ENCODE data around the gene MFRP.
A peak's percentile ranks its signal among the peaks of the same experiment; 100 is the strongest.

MFRP gene

DNA sequence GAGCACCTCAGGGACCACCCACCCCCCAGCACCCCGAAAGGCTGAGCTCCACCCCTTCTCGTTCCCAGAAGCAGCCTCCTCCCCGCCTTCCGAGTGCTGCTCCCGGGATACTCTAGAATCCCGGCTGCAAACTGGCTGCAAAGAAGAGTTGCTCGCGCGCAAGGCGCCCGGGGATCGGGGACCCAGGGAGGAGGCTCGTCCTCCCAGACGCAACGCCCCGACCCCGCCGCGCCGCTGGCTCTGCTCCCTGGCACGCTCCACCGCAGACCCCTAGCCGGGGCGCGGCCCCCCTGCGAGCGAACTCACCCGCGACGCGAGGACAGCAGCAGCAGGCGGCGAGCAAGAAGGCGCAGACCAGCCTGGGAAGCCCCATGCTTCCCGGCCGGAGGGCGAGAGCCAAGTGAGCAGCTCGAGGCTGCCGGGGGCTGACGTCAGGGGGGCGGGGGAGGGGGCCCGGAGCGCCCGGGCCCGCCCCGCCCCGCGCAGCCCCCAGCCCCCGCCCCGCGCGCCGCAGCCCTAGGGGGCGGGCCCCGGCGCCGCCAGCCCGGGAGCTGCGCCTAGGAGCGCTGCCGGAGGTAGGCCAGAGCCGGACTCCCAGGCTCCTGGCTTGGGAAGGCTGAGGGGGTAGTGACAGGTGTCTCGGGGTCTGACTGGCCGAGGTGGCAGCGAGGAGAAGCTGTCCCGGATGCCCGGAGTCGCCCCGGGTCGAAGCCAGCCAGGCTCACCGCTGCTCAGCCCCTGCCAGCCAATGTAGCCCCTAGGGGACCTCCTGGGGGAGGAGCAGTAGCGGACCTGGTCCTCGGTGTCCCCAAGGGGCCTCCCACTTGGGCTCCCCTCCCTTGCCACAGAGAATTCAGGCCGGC is 29.5 kb downstream of the MFRP start, which contains the start of gene MCAM:
Gene MCAM (minus strand): TSS at position 402 of the 863 bp plus-strand sequence. CDS start 29 bp downstream, at position 373.
- DNase-seq, result peak in 2 of 3 donors; percentile 39 to 59

- peak in 1 of 3 donors; percentile 35 for DNase-seq
Observed at GRCh38 chr11:119316016-119316728, 30.3 kb downstream of the MFRP start.

DNA sequence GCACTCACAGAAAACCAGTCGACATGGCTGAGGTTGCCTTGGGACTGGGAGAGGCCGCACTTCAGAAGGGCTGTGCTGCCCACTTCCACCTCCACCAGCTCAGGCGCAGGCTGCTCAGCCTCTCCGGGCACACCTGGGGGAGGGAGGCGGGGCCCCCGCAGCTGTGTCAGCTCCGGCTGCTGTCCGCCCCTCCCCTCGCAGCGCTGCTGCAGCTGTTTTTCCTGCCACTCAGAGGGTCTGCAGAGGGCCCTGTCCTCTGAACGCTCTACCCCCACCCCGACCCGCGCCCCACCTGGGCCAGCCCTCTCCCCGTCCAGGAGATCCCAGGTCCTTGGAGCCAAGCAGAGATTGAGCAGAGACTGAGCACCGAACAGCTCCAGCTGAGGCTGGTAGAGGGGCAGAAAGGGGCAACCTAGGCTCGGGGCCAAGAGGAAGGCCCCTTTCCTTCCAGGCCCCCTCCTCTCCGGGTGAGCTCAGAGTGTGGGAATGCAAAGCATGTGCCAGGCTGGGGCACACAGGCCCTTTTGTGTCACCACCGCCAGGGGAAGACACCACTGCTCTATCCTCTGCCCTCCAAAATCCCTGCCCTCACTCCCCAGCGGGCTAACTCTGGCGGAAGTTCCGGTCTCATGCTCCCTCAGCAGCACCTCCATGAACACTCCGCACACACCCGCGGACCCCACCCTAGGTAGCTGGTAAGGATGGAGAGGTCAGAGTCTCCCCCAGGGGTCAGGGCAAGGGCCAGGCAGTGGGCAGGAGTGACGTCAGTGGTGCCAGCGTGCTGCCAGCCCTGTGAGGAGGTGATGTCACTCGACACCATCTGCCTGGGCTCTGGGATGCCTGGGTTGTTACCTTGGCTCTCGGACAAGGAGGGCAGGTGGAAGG is 31.1 kb downstream of the MFRP start:
- DNase-seq, result peak; percentile 38 to 53 (median 49)

GRCh38 chr11:119314726-119315125 is 31.8 kb downstream of the MFRP start:
- no peak for DNase-seq

- DNase-seq, result no peak
Observed at GRCh38 chr11:119310682-119311052, 35.8 kb downstream of the MFRP start.

DNA sequence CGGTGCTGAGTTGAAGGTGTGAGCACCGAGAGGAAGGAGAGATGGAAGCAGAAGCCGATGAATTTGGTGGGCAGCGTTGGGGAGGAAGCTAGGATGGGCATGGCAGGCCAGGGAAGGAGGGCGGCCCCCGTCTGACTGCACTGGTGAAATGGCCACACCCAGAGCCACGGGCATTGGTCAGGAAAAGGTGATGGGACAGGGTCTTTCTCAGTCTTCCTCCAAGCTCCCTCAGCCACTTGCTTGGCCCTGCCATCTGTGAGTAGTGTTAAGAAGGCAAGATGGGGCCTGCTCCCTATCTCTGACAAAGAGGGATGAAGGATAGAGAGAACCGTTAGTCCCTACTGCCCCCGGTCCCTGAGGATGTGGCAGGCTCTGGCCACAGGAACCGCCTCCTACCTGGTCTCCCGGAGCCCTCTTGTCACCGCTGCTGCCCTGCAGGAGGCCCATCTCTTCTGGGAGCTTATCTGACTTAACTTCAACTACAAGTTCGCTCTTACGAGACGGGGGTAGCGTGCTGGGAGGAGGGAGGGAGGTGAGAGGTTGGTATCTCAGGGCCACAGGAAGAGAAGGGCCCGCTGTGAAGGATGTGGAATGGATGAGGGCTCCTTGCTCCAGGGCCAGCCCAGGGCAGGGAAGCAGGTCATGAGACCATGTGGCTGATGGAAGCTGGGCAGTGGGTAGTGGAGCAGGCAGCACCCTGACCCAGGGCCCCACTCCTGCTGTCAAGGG is 36.4 kb downstream of the MFRP start:
- DNase-seq, result no peak

DNA sequence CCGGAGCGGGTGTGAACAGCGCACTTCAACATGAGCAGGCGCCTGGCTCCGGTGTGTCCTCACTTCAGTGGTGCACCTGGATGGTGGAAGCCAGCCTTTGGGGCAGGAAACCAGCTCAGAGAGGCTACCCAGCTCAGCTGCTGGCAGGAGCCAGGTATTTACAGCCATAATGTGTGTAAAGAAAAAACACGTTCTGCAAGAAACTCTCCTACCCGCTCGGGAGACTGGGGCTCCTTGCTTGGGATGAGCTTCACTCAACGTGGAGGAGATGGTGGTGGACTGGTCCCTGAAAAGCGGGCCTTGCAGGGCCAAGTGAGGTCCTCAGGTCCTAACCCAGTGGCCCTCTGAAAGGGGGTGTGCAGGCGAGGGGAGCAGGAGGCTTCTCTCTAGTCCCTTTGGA is 37.1 kb downstream of the MFRP start:
- DNase-seq, result no peak

DNA sequence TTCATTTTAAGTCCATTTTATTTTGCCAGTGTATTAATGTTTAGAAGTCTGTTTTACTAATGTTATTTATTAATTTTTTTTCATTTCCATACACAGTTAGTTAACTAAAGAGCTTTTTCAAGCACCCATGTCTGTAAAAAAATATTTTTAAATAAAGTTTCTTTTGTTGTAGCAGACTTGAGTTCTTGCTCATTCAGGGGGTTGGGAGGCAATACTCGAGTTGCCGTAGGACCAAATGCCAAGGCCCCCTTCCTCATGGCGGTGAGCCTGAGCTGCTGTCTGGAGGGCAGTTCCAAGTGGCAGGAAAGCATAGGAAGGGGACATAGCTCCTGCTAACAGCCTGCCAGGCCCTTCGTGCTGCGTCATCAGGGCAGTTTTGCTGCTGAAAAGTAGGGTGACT is 38.5 kb downstream of the MFRP start:
- no peak for DNase-seq

DNA sequence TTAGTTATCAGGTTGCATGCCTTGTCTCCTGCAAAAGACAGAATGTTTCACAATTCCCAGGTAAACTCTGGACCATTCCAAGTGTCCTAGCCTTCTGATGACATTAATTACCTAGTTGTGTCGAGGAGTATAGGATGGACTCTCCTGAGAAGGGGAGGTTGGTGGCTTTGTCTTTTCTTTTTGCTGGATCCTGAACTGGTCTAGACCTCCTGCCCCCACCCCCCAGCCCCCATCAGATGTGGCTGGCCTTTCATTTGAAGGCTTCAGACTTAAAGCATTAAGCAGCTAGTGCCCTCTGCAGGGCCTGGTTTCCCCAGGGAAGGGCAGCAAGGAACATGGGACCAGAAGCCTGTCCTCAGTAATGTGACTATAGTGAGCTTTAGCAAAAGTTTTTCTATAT is 39.3 kb downstream of the MFRP start:
- no peak for DNase-seq

- DNase-seq, result no peak
Observed at GRCh38 chr11:119306373-119306890, 40.1 kb downstream of the MFRP start.

GRCh38 chr11:119305556-119306372 is 40.7 kb downstream of the MFRP start:
- peak in 1 of 3 donors; percentile 19 for DNase-seq

- no peak for DNase-seq
Observed at GRCh38 chr11:119303227-119303718, 43.2 kb downstream of the MFRP start.

- DNase-seq, result no peak
Observed at GRCh38 chr11:119300198-119300964, 46.1 kb downstream of the MFRP start.

DNA sequence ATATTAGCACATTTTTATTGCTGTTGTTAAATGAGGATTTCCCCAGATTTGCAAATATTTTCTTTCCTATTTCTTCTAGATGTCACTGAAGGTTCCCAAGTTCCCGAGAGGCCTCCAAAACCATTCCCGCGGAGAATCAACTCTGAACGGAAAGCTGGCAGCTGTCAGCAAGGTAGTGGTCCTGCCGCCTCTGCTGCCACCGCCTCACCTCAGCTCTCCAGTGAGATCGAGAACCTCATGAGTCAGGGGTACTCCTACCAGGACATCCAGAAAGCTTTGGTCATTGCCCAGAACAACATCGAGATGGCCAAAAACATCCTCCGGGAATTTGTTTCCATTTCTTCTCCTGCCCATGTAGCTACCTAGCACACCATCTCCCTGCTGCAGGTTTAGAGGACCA is 47.1 kb downstream of the MFRP start:
- DNase-seq, result no peak

DNA sequence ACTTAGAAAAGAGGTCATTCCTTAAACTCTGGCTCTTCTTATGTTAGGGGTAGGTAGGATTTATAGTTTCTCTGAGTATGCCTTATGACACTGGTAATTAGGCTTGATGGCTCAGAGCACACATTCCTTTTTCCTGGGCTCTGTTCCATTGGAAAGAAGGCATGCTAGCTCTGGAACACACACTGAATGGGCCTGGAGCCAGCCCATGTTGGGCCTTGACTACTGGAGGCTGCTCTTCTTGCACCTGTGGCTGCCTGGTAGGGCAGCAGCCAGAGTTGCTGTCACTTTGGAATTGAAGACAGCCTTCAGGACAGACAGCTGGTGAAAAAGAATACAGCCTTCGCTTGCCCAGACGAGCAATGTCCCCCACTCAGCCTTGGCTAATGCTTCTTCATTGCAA is 47.8 kb downstream of the MFRP start:
- DNase-seq, result no peak

GRCh38 chr11:119297938-119298337 is 48.6 kb downstream of the MFRP start:
- no peak for DNase-seq

DNA sequence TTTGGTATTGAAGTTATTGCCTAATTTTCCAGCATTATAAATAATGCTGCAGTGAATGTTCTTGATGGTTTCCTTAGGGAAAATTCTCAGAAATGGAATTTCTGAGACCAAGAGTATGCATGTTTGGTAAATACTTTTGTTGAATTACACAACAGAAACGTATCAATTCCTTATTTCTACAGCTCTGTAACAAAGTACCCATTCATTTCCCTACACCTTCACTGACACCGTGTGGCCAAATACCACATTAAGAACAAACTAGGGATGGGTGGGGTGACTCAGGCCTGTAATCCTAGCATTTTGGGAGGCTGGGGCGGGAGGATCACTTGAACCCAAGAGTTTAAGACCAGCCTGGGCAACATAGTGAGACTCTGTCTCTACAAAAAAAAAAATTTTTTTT is 51.3 kb downstream of the MFRP start:
- no peak for DNase-seq

DNA sequence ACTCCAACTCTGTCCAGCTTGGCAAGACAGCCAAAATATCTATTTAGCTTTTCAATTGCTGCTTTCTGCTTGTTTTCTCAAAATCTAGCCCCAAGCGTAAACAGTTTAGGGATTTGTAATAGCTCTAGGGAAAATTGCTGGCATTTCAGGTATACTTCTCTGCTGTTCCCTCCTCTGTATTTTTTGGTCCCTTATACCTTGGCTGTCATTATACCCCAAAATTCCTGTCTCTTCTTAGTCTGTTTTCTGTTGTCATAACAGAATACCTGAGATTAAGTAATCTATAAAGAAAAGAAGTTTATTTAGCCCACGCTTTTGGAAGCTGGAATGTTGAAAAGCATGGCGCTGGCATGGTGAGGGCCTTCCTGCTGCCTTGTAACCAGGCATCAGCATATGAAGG is 53.0 kb downstream of the MFRP start:
- DNase-seq, result no peak

- DNase-seq, result no peak
Observed at GRCh38 chr11:119290894-119291497, 55.5 kb downstream of the MFRP start.
